GM13976 (cell line): Measurements from ENCODE around the gene ARHGAP15.

ENCODE experiments used
- DNase-seq: peaks from one replicate; pipeline ENCODE4 v3.0.0; 2012; ENCODE audit warnings: low spot score
- CTCF ChIP-seq: IDR thresholded peaks from 2 replicates; pipeline ENCODE4 v1.5.1; 2012; ENCODE audit warnings: borderline replicate concordance, mild to moderate bottlenecking; ENCODE audit not compliant: insufficient read depth; ENCODE audit errors: extremely low read depth, missing control alignments, control extremely low read depth
- in situ Hi-C: fragments of 300-500 bp; cut with MboI; formaldehyde crosslinking; loops from one replicate; pipeline ENCODE4 v1.12.0; 2022; ENCODE audit warnings: low sequenced_read_pairs, mixed read lengths, inconsistent platforms; ENCODE audit not compliant: unreplicated experiment

The ARHGAP15 gene

GRCh38 chr2:143575340-143575739, 446.1 kb downstream of the ARHGAP15 start:
- in situ Hi-C loops, result no loop called here
- TF ChIP-seq CTCF, result no peak
- no peak for DNase-seq

GRCh38 chr2:143577489-143577888, 448.3 kb downstream of the ARHGAP15 start:
- no peak for DNase-seq
- in situ Hi-C loops, result no loop called here
- no peak for TF ChIP-seq CTCF

- in situ Hi-C loops, result no loop called here
- DNase-seq, result no peak
- TF ChIP-seq CTCF, result no peak
Measured at GRCh38 chr2:143579456-143579855, 450.2 kb downstream of the ARHGAP15 start.

GRCh38 chr2:143581134-143581533, 451.9 kb downstream of the ARHGAP15 start:
- in situ Hi-C loops, result no loop called here
- TF ChIP-seq CTCF, result no peak
- no peak for DNase-seq

GRCh38 chr2:143582046-143582747, 453.0 kb downstream of the ARHGAP15 start:
- DNase-seq, result no peak
- in situ Hi-C loops, result no loop called here
- no peak for TF ChIP-seq CTCF

- DNase-seq, result no peak
- TF ChIP-seq CTCF, result no peak
- in situ Hi-C loops, result no loop called here
Measured at GRCh38 chr2:143584936-143585335, 455.7 kb downstream of the ARHGAP15 start.

GRCh38 chr2:143586119-143586518, 456.9 kb downstream of the ARHGAP15 start:
- TF ChIP-seq CTCF, result no peak
- DNase-seq, result no peak
- in situ Hi-C loops, result no loop called here
